Measurements from ENCODE around the gene RNF31. TPM values are rescaled to one million over a fixed set of nuclear protein-coding genes. Genes with fewer than 3 reads are reported as not detected.

The RNF31 gene
- total and polyA plus RNA-seq, 2 of the 13 experiments (the other 11 are each of a cell fraction or from before 2014, with no cell fraction given) = 48.2 to 86.8 TPM

GRCh38 chr14:24155100-24155499, 7.8 kb downstream of the RNF31 start (continued):
- TF ChIP-seq ZBTB38 (CRISPR knock-in tag; IDR thresholded peaks at IDR 0.05) (peak; percentile 46; the same call in 1 of the 2 replicates), ZNF343 (CRISPR knock-in tag; IDR thresholded peaks at IDR 0.05) (0 out of 2 replicates have a peak, but pooled peaks have one; percentile 34), ZFAT (CRISPR knock-in tag; conservative IDR thresholded peaks at IDR 0.05) (no peak), MXD3 (CRISPR knock-in tag; IDR thresholded peaks at IDR 0.05) (0 out of 2 replicates have a peak, but pooled peaks have one; percentile 22), IRF9 (CRISPR knock-in tag; IDR thresholded peaks at IDR 0.05; ENCODE audit: borderline replicate concordance) (peak; percentile 82; the same call in 1 of the 2 replicates), FOXO4 (CRISPR knock-in tag; conservative IDR thresholded peaks at IDR 0.05) (no peak)

- BruUV-seq (replicated peaks) = no TSS peak
- WGBS (ENCODE audit: low lambda C conversion rate) = 97% methylated on average over 1 of the region's 1 CpG
- Histone ChIP-seq H3K9ac (ENCODE audit: insufficient read depth, low read depth, low read length) (no peak overlapping the region), H3K9me3 (ENCODE audit: low read length) (no peaks in the 10 kb centered on the region), H2AFZ (ENCODE audit: low read length) (no peak overlapping the region), H4K20me1 (ENCODE audit: insufficient read depth, low read length) (no peaks in the 10 kb centered on the region; the same call in 1 of the 2 replicates), H3K36me3 (replicated peaks in 1 of 2; ENCODE audit: control insufficient read depth in 1 of 2, insufficient read depth in 2 of 2, low read length in 2 of 2) (peaks cover 49 to 61% of the 10 kb centered on the region in 2 experiments), H3K27me3 (ENCODE audit: control insufficient read depth in 1 of 2, insufficient read depth in 2 of 2, low read length in 2 of 2) (no peaks in the 10 kb centered on the region; a peak in 1 of 5 replicates), H3K4me3 (replicated peaks in 1 of 3; ENCODE audit: insufficient read depth in 1 of 3, low read depth in 2 of 3, low read length in 3 of 3) (no peak overlapping the region), H3K4me1 (ENCODE audit: insufficient read depth, low read length) (peaks cover 21% of the 10 kb centered on the region), H3K79me2 (ENCODE audit: insufficient read depth, low read length) (peaks cover 1% of the 10 kb centered on the region), H3K27ac (ENCODE audit: extremely low read length, insufficient read depth, low read length) (no peak overlapping the region), H3K4me2 (ENCODE audit: low read depth, low read length) (no peak overlapping the region)
- CTCF ChIA-PET (ENCODE audit: low intra/inter-chr PET ratio, low total read pairs) = no interaction called here
- ATAC-seq (no peak), DNase-seq (ENCODE audit: low spot score) (no peak), FAIRE-seq (no peak)
- intact Hi-C loops (cut with micrococcal nuclease; ENCODE audit: unreplicated experiment) = no loop called here
- in situ Hi-C loops (cut with HindIII; ENCODE audit: extremely low pct_ligation_motif_present, low pct_unique_long_range_greater_than_20kb) = no loop called here
- POLR2A ChIA-PET = interaction anchor here (0.6 to 11.8 kb wide), 4 partner anchors 8 to 86 kb away, joined by 5 to 233 read pairs (median 108); partner anchors contain the start of genes DCAF11, EMC9, NRL and PSME1
- TF ChIP-seq YY1 (IDR thresholded peaks at IDR 0.05; ENCODE audit: insufficient read depth, insufficient replicate concordance, low read depth, low read length) = no peak
- TF ChIP-seq ZNF496 (CRISPR knock-in tag; IDR thresholded peaks at IDR 0.05; ENCODE audit: insufficient replicate concordance) = no peak
- no peak for TF ChIP-seq MTA1 (CRISPR knock-in tag; IDR thresholded peaks at IDR 0.05; ENCODE audit: borderline replicate concordance)
- TF ChIP-seq ZSCAN21 (CRISPR knock-in tag; IDR thresholded peaks at IDR 0.05; ENCODE audit: borderline replicate concordance) = no peak
- TF ChIP-seq FOXA1 (IDR thresholded peaks at IDR 0.05) = 0 out of 2 replicates have a peak, but pooled peaks have one; percentile 33
- no peak for TF ChIP-seq FOXA1 (CRISPR knock-in tag; IDR thresholded peaks at IDR 0.05)
- no peak for TF ChIP-seq SP140L (CRISPR knock-in tag; IDR thresholded peaks at IDR 0.05; ENCODE audit: borderline replicate concordance)
- TF ChIP-seq ZNF564 (CRISPR knock-in tag; IDR thresholded peaks at IDR 0.05) = no peak
- 0 out of 2 replicates have a peak, but pooled peaks have one; percentile 33 for TF ChIP-seq MZF1 (CRISPR knock-in tag; IDR thresholded peaks at IDR 0.05; ENCODE audit: borderline replicate concordance)
- TF ChIP-seq ZNF12 (CRISPR knock-in tag; IDR thresholded peaks at IDR 0.05) = no peak
Measured at GRCh38 chr14:24156840-24157239, 9.5 kb downstream of the RNF31 start.

Measured in HepG2 (cell line).